CD4-positive, alpha-beta T cell treated with Interleukin-17A for 4 hours (primary cell): ENCODE results near the gene WDR37.

Experiments
- DNase-seq: peaks from one replicate; pipeline ENCODE4 v3.0.0-alpha.2; 2020; ENCODE audit warnings: mixed read lengths

WDR37 gene

DNA sequence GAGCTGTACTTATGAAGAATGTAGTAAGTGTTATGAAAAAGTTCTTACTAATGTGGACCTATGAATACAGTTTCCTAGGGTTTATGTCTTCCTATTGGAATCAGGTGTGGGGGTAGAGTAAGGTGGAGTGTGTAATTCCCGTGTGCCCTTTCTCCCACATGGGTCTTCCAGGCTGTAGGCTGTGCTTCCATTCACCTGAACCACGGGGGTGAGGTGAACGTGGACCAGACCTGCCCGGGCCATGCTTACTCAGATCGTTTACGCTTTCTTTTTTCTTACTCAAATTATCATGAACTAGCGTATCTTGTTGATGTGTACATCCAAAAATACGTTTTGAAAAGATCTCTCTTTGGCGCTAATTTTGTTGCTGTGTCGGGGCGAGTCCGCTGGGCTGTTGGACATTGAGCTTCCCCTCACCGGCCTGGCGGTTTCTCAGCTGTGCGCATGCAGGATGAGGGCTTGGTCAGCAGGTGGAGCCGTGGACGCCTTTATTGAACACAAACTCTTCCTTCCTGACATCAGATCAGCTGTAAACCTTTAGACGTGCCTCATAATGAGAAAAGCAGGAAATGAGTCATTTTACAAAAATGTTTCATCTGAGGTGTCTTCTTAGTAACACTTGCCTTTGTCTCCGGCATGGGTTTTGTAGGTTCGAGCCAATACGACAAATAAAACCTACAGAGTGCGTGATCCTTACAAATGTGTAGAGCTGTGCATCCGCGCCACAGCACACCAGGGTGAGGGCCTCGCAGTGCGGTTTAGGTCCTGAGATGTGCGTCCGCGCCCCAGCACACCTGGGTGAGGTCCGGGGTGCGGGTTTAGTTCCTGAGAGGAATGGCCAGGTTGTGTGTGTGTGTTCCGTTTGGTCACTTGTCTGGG lies 53.8 kb downstream of the WDR37 start:
- peak; percentile 82 for DNase-seq

DNA sequence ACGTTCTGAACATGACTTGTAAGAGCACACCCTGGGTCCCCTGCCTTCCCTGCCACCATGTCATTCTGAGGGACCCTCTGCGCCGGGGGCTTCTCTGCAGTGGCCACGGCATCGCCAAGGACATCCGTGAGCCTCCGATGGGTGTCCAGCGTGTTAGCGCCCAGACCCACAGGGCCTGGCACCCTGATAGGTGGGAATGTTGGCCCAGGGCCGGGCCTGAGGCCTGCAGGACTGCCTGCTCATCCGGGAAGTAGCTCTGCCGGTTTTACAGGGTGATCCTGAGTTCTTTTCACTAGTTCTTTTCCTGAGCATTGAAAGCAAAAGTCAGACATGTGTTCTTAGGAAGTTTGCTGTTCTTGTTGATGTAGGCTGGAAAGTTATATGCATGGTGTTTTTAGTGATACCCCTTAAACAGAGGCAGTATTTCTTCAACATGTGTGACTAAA lies 54.5 kb downstream of the WDR37 start:
- DNase-seq: no peak

DNA sequence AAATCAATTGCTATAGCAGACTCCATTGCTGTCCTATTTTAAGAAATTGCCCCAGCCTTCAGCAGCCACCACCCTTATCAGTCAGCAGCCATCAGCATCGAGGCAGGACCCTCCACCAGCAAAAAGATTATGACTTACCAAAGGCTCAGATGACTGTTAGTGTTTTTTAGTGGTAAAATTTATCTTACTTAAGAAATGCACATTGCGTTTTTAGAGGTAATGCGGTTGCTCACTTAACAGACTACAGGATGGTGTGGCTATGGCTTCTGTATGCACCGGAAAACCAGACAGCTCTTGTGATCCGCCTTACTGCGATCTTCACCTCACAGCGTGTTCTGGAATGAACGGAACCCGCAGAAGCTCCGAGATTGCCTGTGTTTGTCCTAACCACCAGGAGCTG lies 58.1 kb downstream of the WDR37 start:
- no peak for DNase-seq

DNA sequence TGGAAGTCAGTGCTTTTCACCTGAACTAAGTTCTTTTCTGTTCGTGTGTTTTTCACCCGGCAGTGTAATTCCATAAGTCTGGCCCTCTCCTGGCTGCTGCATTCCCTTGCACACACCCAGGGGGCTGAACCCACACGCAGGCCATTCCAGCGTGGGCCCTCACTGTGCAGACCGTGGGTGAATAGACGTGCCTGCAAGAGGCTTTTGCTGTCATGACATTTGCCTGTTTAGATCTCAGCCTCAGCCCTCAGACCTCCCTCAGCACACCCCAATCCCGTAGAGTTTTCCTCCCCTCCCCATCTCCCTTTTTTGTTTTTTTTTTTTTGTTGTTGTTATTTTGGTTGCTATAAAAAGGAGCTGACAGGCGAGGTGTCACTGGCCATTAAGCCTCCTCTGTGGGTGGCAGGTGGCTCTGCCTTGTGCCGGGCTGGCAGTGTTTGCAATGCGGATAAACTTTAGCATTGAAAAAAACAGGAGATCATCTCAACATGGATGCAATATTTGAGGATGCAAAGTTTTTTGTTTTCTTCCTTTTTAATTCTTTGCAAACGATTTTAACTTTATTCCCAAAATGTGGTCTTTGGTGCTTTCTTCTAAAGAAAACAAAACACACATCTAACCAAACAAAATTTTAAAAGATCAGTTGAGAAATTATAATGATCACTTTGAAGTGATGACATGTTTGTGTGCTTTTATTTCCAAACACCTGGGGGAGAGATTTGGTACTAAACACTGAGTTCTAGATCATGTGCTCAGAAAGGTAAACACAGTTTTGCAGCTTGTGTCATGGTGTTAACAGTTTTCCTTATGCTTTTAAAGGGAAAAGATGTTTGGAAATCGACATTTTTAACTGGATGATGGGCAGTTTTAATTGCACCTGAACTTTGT lies 58.8 kb downstream of the WDR37 start:
- DNase-seq: no peak

DNA sequence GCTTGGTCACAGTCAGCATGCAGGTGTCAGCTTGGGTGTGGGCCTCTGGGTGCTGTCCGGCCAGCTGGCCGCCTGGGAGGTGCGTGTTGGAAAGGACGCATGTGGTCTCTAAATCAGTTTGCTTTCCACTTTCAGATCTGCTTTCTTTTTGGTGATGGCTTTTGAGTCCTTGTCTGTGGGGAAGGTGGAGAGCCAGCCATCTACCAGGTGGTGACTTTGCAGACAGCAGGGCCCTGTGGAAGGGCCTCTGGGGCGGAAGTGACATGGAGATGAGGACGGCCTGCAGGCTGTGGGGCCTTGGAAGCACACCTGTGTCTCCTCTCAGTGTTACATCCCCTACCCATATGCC lies 59.4 kb downstream of the WDR37 start:
- DNase-seq: no peak

DNA sequence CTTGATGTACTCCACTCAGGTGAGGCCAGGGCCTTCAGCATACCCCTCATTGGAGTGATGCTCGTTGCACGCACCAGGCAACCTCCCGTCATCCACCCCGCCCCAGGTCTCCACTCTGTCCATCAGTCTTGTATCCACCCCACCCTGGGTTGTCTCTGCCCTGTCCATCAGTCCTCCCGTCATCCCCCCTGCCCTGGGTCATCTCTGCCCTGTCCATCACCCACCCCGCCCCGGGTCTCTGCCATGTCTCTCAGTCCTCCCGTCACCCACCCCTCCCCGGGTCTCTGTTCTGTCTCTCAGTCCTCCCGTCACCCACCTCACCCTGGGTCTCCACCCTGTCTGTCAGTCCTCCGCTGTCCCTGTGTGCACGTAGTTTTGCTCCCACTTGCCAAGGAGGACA lies 59.9 kb downstream of the WDR37 start:
- DNase-seq: no peak

DNA sequence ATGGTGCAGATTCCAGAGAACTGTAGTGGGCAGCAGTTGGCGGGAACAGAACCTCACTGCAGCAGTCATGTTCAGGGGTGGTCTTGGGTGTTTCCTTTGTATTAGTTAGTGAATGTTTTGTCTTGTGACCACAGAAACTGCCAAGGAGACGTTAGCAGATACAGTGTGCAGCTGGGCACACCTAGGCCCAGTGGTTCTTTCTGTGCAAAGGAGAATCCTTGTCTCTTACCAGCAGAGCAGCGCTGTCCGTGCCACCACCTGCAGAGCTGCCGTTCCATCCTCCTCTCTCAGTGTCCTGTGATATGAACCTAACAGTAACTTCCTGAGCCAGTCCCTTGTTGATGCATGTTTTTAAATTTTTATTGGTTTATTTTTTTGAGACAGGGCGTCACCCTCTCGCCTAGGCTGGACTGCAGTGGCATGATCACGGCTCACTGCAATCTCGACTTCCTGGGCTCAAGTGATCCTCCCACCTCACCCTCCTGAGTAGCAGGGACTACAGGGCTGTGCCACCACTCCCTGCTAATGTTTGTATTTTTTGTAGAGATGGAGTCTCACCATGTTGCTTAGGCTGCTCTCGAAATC lies 60.6 kb downstream of the WDR37 start:
- DNase-seq: no peak

DNA sequence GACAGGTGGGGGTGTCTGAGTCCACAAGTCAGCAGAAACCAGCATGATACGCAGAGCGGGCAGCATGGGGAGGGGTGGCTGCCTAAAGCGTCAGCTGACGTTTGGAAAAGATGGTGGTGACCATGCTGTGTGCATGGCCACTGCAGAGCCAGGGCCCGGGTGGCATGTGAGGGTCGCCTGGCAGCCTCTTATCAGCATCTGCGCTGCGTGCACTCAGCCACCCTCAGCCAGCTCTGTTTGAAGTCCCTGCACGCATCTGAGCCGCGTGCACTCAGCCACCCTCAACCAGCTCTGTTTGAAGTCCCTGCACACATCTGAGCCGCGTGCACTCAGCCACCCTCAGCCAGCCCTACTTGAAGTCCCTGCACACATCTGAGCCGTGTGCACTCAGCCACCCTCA lies 61.5 kb downstream of the WDR37 start:
- peak; percentile 19 for DNase-seq

DNA sequence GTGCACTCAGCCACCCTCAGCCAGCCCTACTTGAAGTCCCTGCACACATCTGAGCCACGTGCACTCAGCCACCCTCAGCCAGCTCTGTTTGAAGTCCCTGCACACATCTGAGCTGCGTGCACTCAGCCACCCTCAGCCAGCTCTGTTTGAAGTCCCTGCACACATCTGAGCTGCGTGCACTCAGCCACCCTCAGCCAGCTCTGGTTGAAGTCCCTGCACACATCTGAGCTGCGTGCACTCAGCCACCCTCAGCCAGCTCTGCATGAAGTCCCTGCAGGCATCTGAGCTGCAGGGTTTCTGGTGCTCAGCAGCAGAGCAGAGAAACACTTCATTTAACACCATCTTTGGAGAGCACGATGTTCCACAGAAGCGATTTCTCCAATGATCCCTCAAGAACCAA lies 62.1 kb downstream of the WDR37 start:
- peak; percentile 12 for DNase-seq

DNA sequence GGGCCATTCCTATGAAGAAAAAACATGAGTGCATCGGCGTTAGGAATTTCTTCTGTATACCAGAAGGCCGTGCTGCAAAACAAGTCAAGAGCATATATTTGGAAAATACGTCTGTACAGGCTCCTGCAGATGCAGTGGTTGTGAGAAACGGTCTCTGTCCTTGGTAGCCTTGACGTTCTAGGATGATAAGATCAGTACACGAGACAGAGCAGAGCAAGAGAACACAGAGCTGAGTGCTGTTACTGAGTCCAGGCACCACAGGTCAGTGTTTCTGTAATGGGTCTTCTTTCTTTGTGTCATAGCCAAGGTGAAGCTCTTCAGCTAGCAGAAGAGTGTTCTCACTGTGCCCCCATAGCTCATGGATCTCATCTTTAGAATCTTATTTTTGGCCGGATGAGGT lies 62.8 kb downstream of the WDR37 start:
- no peak for DNase-seq

DNA sequence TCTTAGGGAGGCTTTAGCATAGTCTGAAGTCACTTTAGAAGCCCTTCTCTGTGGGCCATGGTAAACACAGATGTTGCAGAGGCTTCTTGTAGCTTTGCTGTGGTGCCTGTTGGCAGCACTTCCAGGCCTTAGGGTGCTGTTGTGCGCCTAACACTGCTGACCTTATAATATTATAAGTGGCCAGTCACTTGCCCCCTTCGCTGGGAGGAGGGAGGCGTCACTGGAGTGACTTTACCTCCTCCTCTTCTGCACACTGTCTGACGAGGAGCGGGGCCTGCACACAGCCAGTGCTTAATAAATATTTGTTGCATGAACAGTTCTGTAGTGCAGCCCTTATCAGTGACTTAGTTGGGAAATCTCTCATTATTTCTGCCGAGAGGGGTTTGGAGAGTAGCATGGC lies 63.3 kb downstream of the WDR37 start:
- no peak for DNase-seq

DNA sequence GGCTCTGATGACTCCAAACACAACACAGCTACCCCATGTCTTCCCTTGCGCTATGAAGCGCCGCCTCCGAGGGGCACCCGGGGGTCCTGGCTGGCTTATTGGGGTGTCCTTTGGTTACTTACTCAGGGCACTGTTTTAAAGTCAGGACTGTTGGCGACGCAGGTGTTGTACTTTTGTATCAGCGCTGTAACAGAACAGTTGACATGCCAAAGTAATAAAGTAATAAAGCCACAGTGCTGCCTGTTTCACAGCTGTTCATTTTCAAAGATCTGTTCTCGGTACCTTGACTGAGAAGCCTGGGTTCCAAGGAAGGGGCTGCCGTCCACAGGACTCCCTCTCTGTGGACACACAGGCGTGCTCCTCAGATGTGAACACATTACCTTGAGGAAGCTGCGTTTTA lies 64.1 kb downstream of the WDR37 start:
- no peak for DNase-seq

DNA sequence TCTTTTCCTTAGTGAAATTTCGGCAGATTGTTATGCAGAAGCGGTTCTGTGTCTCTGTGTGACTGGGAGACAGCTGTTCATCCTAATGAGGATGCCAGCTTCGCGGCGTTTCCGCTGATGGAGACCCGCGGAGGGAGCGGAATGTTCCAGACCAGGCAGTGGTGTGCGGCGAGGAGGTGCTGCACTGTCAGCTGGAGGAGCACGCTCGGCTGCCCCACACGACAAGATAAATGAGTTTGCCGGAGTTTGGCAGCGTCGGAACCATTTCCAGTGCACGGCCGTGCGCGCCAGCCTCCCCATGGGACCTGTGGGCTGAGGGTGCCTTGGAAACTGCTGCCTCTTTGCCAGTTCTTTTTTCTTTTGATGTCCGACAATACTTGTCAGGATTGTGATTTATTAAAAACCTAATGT lies 64.6 kb downstream of the WDR37 start:
- DNase-seq: no peak

DNA sequence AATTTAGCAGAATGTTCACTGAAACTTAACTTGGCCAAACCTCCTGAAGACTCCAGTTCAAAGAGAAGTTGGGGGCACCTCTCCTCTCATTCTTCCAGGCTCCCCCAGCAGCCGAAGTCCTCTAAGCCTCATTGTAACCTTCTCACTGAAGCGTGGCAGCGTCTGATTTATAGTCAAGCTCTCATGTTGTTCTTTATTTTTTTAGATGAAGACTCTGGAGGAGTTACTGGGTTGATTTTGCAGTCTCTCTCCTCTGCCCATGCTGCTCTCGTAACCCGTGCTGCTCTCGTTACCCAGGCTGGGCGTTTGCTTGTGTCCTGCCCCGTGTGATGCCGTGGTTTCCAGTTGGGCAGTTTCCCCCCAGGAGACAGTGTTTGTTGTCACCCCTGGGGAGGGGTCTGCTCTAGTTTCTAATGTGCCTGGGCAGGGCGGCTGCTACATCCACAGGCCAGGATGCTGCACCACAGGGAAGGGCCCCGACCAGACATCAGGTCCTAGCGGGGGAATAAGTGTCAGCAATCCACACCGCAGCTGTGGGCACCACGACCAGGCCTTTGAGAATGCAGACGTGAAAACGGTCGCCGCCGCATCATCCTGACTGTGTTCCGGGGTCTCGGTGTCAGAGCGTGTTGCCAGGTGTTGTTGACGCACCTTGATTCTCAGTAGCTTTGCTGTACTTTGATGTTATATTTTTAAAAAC lies 65.2 kb downstream of the WDR37 start:
- no peak for DNase-seq

DNA sequence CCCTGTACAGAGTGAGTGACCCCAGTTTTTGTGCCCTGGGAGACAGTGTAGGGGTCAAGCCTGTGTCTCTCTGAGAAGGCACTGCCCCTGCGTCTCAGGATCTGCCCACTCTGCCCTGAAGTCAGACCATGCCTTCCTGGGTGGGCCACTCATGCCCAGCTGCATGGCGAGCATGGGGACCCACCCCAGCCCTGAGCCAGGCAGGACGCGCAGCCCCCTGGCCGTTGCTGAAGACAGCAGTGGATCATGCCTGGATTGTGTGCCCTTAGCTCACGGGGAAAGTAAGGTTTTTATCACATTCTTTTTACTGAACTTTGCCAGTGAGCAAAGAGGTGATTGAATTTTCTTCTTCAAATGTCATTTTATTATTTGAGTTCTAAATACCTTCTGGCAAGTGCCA lies 66.2 kb downstream of the WDR37 start:
- DNase-seq: no peak

DNA sequence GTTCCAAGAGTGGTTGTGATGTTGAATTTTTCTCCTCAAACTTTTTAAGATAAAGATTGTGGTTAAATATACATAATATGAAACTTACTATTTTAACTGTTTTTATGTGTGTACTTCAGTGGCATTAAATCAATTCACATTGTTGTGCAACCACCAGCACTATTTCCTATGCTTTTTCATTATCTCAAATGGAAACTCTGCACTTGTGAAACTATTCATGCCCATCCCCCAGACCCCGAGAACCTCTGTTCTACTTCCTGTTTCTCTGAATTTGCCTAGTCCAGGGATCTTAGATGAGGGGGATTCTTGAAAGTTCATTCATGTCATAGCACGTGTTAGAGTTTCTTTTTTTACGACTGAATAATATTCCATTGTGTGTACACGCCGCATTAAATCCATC lies 67.0 kb downstream of the WDR37 start:
- no peak for DNase-seq

DNA sequence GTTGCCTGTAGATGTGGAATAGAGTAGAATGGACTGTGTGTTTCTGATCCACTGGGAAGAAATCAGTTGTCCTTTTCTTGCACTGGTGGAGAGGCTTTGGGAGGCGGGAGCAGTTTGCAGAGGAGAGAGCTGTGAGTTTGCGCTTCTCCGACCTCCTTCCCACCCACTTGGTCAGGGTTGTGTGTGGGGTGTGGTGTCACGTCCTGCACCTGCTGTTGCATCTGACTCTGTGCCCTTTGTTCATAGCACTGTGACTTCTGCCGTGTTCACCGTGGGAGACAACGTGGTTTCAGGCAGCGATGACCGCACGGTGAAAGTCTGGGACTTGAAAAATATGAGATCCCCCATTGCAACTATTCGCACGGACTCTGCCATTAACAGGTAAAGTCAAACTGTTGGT lies 67.8 kb downstream of the WDR37 start:
- DNase-seq: no peak

DNA sequence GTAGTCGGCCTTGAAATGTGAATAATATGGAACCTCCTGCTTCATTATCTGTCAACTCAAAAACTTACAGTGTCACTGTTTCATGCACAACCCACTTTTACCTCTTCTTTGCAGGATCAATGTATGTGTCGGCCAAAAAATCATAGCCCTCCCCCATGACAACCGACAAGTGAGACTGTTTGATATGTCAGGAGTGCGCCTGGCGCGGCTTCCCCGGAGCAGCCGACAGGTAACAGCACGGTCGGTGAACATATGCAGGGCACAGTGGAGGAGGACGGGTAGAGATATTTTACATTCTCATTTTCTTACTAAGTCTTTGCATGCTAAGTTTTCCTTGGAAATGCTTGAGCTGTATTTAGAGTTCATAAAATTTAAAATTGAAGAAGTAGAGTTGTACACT lies 68.6 kb downstream of the WDR37 start:
- DNase-seq: no peak

DNA sequence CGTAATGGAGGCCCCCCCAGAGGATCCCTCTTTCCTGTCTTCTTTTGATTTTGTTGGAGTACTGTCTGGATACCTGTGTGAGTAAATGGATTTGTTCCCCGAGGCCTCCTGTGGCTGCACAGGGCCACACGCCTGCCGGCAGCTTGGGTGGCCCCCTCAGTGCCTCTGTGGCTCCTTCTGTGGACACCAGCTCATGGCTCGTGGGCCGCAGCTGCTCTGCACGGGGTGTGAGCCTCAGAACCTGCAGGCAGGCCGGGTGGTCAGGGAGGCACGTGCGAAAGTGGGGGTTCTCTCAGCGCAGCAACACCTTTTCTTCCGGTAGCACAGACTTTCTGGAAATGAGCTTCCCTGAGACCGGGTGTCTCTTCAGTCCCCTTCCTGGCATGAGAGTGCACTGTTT lies 70.3 kb downstream of the WDR37 start:
- no peak for DNase-seq

DNA sequence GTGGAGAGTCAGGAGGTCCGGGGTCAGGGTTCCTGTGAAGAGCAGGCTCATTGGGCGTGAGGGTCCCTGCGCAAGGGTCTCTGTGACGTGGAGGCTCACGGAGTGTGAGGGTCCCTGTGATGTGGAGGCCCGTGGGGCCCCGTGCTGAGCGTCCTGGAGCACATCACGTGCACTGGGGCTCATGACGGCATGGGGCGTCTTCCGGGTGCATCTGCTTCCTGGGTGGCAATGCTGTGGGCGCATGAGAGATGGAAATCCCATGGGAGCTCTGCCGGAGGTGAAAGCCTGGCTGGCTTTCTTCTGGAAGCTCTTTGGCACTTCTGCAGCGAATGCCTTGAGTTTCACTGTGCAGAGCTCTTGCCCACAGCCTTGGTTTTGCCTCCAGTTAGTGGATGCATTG lies 71.4 kb downstream of the WDR37 start:
- DNase-seq: no peak

DNA sequence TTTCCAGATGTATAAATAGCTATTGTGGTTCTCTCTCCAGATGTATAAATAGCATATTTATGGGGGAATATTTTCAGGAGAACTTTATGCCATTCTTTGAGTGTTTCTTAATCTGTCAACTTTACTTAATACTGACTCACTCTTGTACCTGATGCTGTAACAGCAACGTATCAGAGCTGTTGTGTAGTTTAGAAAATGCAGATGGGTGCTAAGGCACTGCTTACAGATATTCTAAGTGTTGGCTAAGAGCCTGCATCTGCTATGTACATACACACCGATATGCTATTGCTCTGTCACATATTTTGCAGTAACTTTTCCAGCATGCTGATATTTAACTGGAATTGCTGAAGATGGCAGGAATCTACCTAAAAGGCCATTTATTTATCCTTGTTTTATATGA lies 71.9 kb downstream of the WDR37 start:
- DNase-seq: no peak

DNA sequence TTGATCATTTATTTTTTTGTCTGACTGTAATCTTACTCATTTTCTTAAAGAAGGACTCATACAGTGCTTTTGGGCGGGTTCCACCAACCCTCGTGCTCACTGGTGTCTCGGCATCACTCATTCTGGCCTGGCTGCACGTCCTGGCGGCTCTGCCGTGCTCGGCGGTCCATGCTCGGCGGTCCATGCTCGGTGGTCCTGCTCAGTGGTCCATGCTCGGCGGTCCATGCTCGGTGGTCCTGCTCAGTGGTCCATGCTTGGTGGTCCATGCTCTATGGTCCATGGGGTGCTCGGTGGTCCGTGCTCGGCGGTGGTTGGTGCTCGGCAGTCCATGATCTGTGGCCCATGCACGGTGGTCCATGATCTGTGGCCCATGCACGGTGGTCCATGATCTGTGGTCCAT lies 72.5 kb downstream of the WDR37 start:
- DNase-seq: no peak

DNA sequence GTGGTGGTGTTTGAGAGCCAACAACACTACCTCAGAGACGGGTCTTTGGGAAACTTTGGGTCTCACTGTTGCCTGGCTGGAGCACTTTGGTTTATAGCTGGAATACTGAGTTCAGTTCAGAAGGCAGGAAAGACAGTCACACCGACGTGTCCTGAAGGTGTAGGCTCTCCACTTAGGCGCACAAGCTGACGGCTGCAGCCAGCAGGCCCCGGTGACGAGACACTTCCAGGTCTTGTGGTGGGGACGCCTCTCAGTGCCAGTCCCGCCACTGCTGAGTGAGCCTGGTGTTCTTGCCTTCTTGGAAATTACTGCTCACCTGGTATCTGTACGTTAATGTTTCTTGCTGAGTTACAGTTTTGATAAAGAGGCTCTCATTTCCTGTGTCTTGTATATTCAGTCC lies 74.0 kb downstream of the WDR37 start:
- no peak for DNase-seq
